HUES48 (cell line): ENCODE data around the gene MALAT1.
"Not testable (repeated sequence)": the region's sequence is repeated elsewhere in the genome, so short reads cannot be mapped to it uniquely, and the experiment has no call there.

Experiments used
- H3K27ac ChIP-seq: one replicate; pipeline ENCODE4 v1.7.0; 2013; ENCODE audit warnings: low read depth, low read length, inconsistent platforms
- H3K27me3 ChIP-seq: 2 replicates; pipeline ENCODE4 v1.6.1; 2013; ENCODE audit warnings: mild to moderate bottlenecking, low read length; ENCODE audit not compliant: control insufficient read depth, insufficient read depth
- H3K36me3 ChIP-seq: 2 replicates; pipeline ENCODE4 v1.6.1; 2013; ENCODE audit warnings: low read length; ENCODE audit not compliant: control insufficient read depth, insufficient read depth
- H3K4me1 ChIP-seq: 2 replicates; pipeline ENCODE4 v1.6.1; 2013; ENCODE audit warnings: mild to moderate bottlenecking, low read length; ENCODE audit not compliant: control insufficient read depth, insufficient read depth
- H3K4me3 ChIP-seq: 2 replicates; pipeline ENCODE4 v1.5.1; 2013; ENCODE audit warnings: mild to moderate bottlenecking, low read depth, low read length
- H3K9ac ChIP-seq: 2 replicates; pipeline ENCODE4 v1.6.1; 2013; ENCODE audit warnings: mild to moderate bottlenecking, low read depth, low read length, moderate library complexity
- H3K9me3 ChIP-seq: 2 replicates; pipeline ENCODE4 v1.6.1; 2013; ENCODE audit warnings: low read length; ENCODE audit not compliant: control insufficient read depth, insufficient read depth

The MALAT1 gene

GRCh38 chr11:65512311-65512710 lies 13.5 kb downstream of the MALAT1 start:
- H3K9me3 ChIP-seq, H3K4me3 ChIP-seq, H3K36me3 ChIP-seq, H3K27ac ChIP-seq, H3K4me1 ChIP-seq, H3K27me3 ChIP-seq, H3K9ac ChIP-seq: not testable (repeated sequence)

- H3K4me3 ChIP-seq: no peak overlapping the region
- no peaks in the 10 kb centered on the region for H3K9me3 ChIP-seq
- no peaks in the 10 kb centered on the region for H3K4me1 ChIP-seq
- H3K9ac ChIP-seq: no peak overlapping the region
- H3K27me3 ChIP-seq: no peaks in the 10 kb centered on the region
- no peaks in the 10 kb centered on the region for H3K36me3 ChIP-seq
- no peak overlapping the region for H3K27ac ChIP-seq
Observed at GRCh38 chr11:65516135-65516968, 17.5 kb downstream of the MALAT1 start.

GRCh38 chr11:65518941-65519549 lies 20.2 kb downstream of the MALAT1 start:
- not testable (repeated sequence) for H3K4me1 ChIP-seq, H3K9me3 ChIP-seq, H3K4me3 ChIP-seq, H3K27ac ChIP-seq, H3K36me3 ChIP-seq, H3K9ac ChIP-seq, H3K27me3 ChIP-seq

GRCh38 chr11:65521777-65522521 lies 23.1 kb downstream of the MALAT1 start:
- not testable (repeated sequence) for H3K4me3 ChIP-seq, H3K36me3 ChIP-seq, H3K9me3 ChIP-seq, H3K9ac ChIP-seq, H3K27me3 ChIP-seq, H3K4me1 ChIP-seq
- H3K27ac ChIP-seq: peak overlapping the region; percentile 40

- not testable (repeated sequence) for H3K9ac ChIP-seq, H3K27ac ChIP-seq, H3K9me3 ChIP-seq, H3K4me1 ChIP-seq, H3K4me3 ChIP-seq, H3K27me3 ChIP-seq
- H3K36me3 ChIP-seq: peaks cover 11% of the 10 kb centered on the region; the same call in 1 of the 2 replicates
Observed at GRCh38 chr11:65522718-65523630, 24.1 kb downstream of the MALAT1 start.

- not testable (repeated sequence) for H3K27ac ChIP-seq, H3K9me3 ChIP-seq, H3K4me3 ChIP-seq, H3K9ac ChIP-seq, H3K27me3 ChIP-seq, H3K4me1 ChIP-seq
- H3K36me3 ChIP-seq: peaks cover 11% of the 10 kb centered on the region; the same call in 1 of the 2 replicates
Observed at GRCh38 chr11:65523631-65523968, 24.8 kb downstream of the MALAT1 start.

- Histone ChIP-seq H3K4me1 (peaks cover 4% of the 10 kb centered on the region; the same call in 1 of the 2 replicates), H3K27ac (no peak overlapping the region), H3K9me3 (no peaks in the 10 kb centered on the region), H3K36me3 (peaks cover 11% of the 10 kb centered on the region; the same call in 1 of the 2 replicates), H3K27me3 (no peaks in the 10 kb centered on the region; the same call in 1 of the 2 replicates), H3K9ac (no peak overlapping the region), H3K4me3 (peak overlapping the region; percentile 59)
Observed at GRCh38 chr11:65524014-65524740, 25.3 kb downstream of the MALAT1 start.

- Histone ChIP-seq H3K27ac (peak within 1 kb of the TSS; percentile 84), H3K9me3 (no peaks in the 10 kb centered on the region), H3K27me3 (no peaks in the 10 kb centered on the region; the same call in 1 of the 2 replicates), H3K9ac (peak within 1 kb of the TSS; percentile 85; the same call in 1 of the 2 replicates), H3K4me1 (peaks cover 4% of the 10 kb centered on the region; the same call in 1 of the 2 replicates), H3K36me3 (peaks cover 11% of the 10 kb centered on the region; the same call in 1 of the 2 replicates), H3K4me3 (peak within 1 kb of the TSS; percentile 91)
Observed at GRCh38 chr11:65524741-65525545, 26.1 kb downstream of the MALAT1 start, which contains the start of gene SCYL1. SCYL1 (plus strand) TSS chr11:65525083; CDS start chr11:65525154, 71 bp downstream.
